OCI-LY1 (cell line): Measurements from ENCODE around the gene FOXA1.

Experiments
- H2AFZ ChIP-seq: fragments of 200-600 bp; sonication (generic), shearing (Covaris generic); 2 replicates; pipeline ENCODE4 v1.6.0; 2014; ENCODE audit warnings: antibody characterized with exemption, mild to moderate bottlenecking, low read length
- H3F3A ChIP-seq: fragments of 200-600 bp; sonication (generic), shearing (Covaris generic); 2 replicates; pipeline ENCODE4 v1.6.0; 2014; ENCODE audit warnings: mild to moderate bottlenecking, antibody characterized with exemption, low read length, moderate library complexity; ENCODE audit not compliant: insufficient read depth
- H3K27ac ChIP-seq: fragments of 200-600 bp; sonication (generic); 2 replicates; pipeline ENCODE4 v1.5.1; 2014; ENCODE audit warnings: low read length, mixed run types, mild to moderate bottlenecking, low read depth; ENCODE audit not compliant: poor library complexity, severe bottlenecking
- H3K27me3 ChIP-seq: fragments of 200-600 bp; sonication (generic); 2 replicates; pipeline ENCODE4 v1.6.0; 2014; ENCODE audit warnings: antibody characterized with exemption, mild to moderate bottlenecking, low read length, moderate library complexity; ENCODE audit not compliant: insufficient read depth
- H3K36me3 ChIP-seq: fragments of 200-600 bp; sonication (generic); 2 replicates; pipeline ENCODE4 v1.6.1; 2014; ENCODE audit warnings: mild to moderate bottlenecking, antibody characterized with exemption, low read length, moderate library complexity, mixed read lengths; ENCODE audit not compliant: insufficient read depth
- H3K4me1 ChIP-seq: fragments of 200-600 bp; sonication (generic); 2 replicates; pipeline ENCODE4 v1.5.1; 2014; ENCODE audit warnings: mild to moderate bottlenecking, low read length, moderate library complexity; ENCODE audit not compliant: insufficient read depth, severe bottlenecking
- H3K4me2 ChIP-seq: fragments of 200-600 bp; sonication (generic), shearing (Covaris generic); 2 replicates; pipeline ENCODE4 v1.6.1; 2014; ENCODE audit warnings: low read length
- H3K4me3 ChIP-seq: fragments of 200-600 bp; sonication (generic); 2 replicates; pipeline ENCODE4 v1.5.1; 2014; ENCODE audit warnings: low read length, low read depth, mild to moderate bottlenecking, mixed read lengths; ENCODE audit not compliant: poor library complexity, severe bottlenecking
- H3K79me2 ChIP-seq: fragments of 200-600 bp; shearing (Covaris generic); 2 replicates; pipeline ENCODE4 v1.6.1; 2016; ENCODE audit warnings: mixed run types, low read length, mixed read lengths; ENCODE audit not compliant: insufficient read depth
- H3K9ac ChIP-seq: fragments of 200-600 bp; sonication (generic), shearing (Covaris generic); 2 replicates; pipeline ENCODE4 v1.6.1; 2014; ENCODE audit warnings: mild to moderate bottlenecking, low read length, mixed read lengths
- H3K9me2 ChIP-seq: fragments of 200-600 bp; sonication (generic), shearing (Covaris generic); 2 replicates; pipeline ENCODE4 v1.6.1; 2014; ENCODE audit warnings: low read depth, mild to moderate bottlenecking, low read length, mixed read lengths
- H3K9me3 ChIP-seq: fragments of 200-600 bp; shearing (Covaris generic); 2 replicates; pipeline ENCODE4 v1.6.1; 2014; ENCODE audit warnings: low read length, mixed read lengths
- H4K20me1 ChIP-seq: fragments of 200-600 bp; sonication (generic), shearing (Covaris generic); 2 replicates; pipeline ENCODE4 v1.6.0; 2016; ENCODE audit warnings: mild to moderate bottlenecking, low read length; ENCODE audit not compliant: insufficient read depth
- CTCF ChIP-seq: fragments of 200-600 bp; sonication (generic), shearing (Covaris generic); IDR thresholded peaks from 2 replicates; pipeline ENCODE4 v1.5.1; 2017; ENCODE audit warnings: mild to moderate bottlenecking, antibody characterized with exemption, low read length, moderate library complexity, mixed read lengths
- EZH2 ChIP-seq: fragments of 200-600 bp; sonication (generic), shearing (Covaris generic); IDR thresholded peaks from 2 replicates; pipeline ENCODE4 v1.8.0; 2017; ENCODE audit warnings: borderline replicate concordance, mixed run types, mild to moderate bottlenecking, antibody characterized with exemption, low read length, moderate library complexity, mixed read lengths

The FOXA1 gene

GRCh38 chr14:37595809-37596621 lies 966 bp upstream of the FOXA1 start:
- no peaks in the 10 kb centered on the region for H3K79me2 ChIP-seq
- H3K4me2 ChIP-seq: no peak overlapping the region
- no peaks in the 10 kb centered on the region for H4K20me1 ChIP-seq
- TF ChIP-seq CTCF: no peak
- no peak for TF ChIP-seq EZH2
- no peaks in the 10 kb centered on the region for H3K27me3 ChIP-seq
- H2AFZ ChIP-seq: no peak overlapping the region
- H3K27ac ChIP-seq: no peak overlapping the region
- no peaks in the 10 kb centered on the region for H3K4me1 ChIP-seq
- H3K36me3 ChIP-seq: no peaks in the 10 kb centered on the region
- no peaks in the 10 kb centered on the region for H3F3A ChIP-seq
- H3K9me3 ChIP-seq: no peaks in the 10 kb centered on the region
- no peaks in the 10 kb centered on the region for H3K9me2 ChIP-seq
- no peak overlapping the region for H3K9ac ChIP-seq
- H3K4me3 ChIP-seq: no peak overlapping the region

- no peak overlapping the region for H3K27ac ChIP-seq
- H3K9me3 ChIP-seq: no peaks in the 10 kb centered on the region
- no peaks in the 10 kb centered on the region for H3F3A ChIP-seq
- no peaks in the 10 kb centered on the region for H3K79me2 ChIP-seq
- H3K27me3 ChIP-seq: no peaks in the 10 kb centered on the region
- no peaks in the 10 kb centered on the region for H3K9me2 ChIP-seq
- no peaks in the 10 kb centered on the region for H3K4me1 ChIP-seq
- no peak overlapping the region for H2AFZ ChIP-seq
- no peaks in the 10 kb centered on the region for H3K36me3 ChIP-seq
- no peak overlapping the region for H3K9ac ChIP-seq
- no peak overlapping the region for H3K4me2 ChIP-seq
- H4K20me1 ChIP-seq: no peaks in the 10 kb centered on the region
- no peak for TF ChIP-seq EZH2
- peak; percentile 70 for TF ChIP-seq CTCF
- no peak overlapping the region for H3K4me3 ChIP-seq
Observed at GRCh38 chr14:37594238-37594970, 645 bp downstream of the FOXA1 start.

DNA sequence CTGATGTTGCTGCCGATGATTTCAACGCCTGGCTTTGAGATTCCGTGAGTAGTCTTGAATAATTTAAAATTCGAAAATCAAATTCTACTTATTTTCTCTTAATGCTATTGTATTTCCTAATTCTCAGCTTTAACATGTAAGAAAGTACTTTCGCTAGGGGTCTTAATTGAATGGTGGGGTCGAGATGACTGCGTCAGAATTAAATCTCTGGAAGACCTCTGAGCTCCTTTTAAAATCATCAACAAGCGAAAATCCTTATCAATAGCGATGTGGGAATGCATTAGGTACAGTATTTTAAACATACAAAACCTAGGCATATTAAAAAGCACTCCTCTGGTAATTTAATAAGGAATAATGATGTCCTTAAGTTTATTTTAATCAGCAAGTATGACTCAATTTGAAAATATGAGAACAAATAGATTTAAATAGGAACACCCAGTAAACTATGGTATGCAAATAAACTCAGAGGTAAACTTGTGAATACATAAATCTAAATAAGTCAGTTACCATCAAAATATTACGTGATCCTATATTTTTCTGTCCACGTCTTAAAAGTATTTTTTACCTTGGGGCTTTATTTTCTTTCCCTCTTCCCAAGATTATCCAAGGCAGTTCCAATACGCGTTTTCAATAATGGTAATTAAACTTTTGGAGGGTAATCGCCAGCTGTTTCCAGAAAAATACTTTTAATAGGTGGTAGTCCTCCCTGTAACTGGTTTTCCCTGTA lies 1.4 kb downstream of the FOXA1 start:
- Histone ChIP-seq H3K9ac (no peak overlapping the region), H3K36me3 (no peaks in the 10 kb centered on the region), H3K9me3 (no peaks in the 10 kb centered on the region), H3F3A (no peaks in the 10 kb centered on the region), H3K79me2 (no peaks in the 10 kb centered on the region), H3K9me2 (no peaks in the 10 kb centered on the region), H3K4me3 (no peak overlapping the region), H4K20me1 (no peaks in the 10 kb centered on the region), H3K27me3 (no peaks in the 10 kb centered on the region), H3K4me1 (no peaks in the 10 kb centered on the region), H3K27ac (no peak overlapping the region), H2AFZ (no peak overlapping the region), H3K4me2 (no peak overlapping the region)
- TF ChIP-seq CTCF (no peak), EZH2 (no peak)
